ENCODE data around the gene MCM3AP. TPM values are rescaled to one million over a fixed set of nuclear protein-coding genes. Genes with fewer than 3 reads are reported as not detected.

The MCM3AP gene
- total and polyA plus RNA-seq, 9 of the 15 experiments (the other 6 are each of a cell fraction or from before 2014, with no cell fraction given), result 6.5 to 179 (median 69.6) TPM

- TF ChIP-seq FOXK1 (CRISPR knock-in tag; IDR thresholded peaks at IDR 0.05; ENCODE audit: borderline replicate concordance) (peak; percentile 78; the same call in 1 of the 2 replicates), U2AF1 (optimal IDR thresholded peaks at IDR 0.05; ENCODE audit: low read depth, low read length) (peak; percentile 56), ZSCAN29 (IDR thresholded peaks at IDR 0.05) (0 out of 2 replicates have a peak, but pooled peaks have one; percentile 14), FOS (IDR thresholded peaks at IDR 0.05; ENCODE audit: extremely low read depth, insufficient read length) (peak; percentile 12), POLR2AphosphoS2 (IDR thresholded peaks at IDR 0.05; ENCODE audit: low read length) (no peak), DMBX1 (CRISPR knock-in tag; IDR thresholded peaks at IDR 0.05; ENCODE audit: borderline replicate concordance) (no peak), TRIM25 (IDR thresholded peaks at IDR 0.05; ENCODE audit: borderline replicate concordance) (no peak), ZBTB5 (IDR thresholded peaks at IDR 0.05) (no peak), SP1 (CRISPR knock-in tag; IDR thresholded peaks at IDR 0.05) (peak; percentile 36; the same call in 1 of the 2 replicates), SMAD3 (CRISPR knock-in tag; conservative IDR thresholded peaks at IDR 0.05) (no peak), ZBTB9 (CRISPR knock-in tag; IDR thresholded peaks at IDR 0.05) (no peak; the same call in 1 of the 2 replicates), SNRNP70 (optimal IDR thresholded peaks at IDR 0.05; ENCODE audit: low read depth, low read length) (no peak), HNRNPUL1 (IDR thresholded peaks at IDR 0.05; ENCODE audit: low read length) (no peak), ZNF583 (CRISPR knock-in tag; IDR thresholded peaks at IDR 0.05) (no peak), ZNF668 (CRISPR knock-in tag; IDR thresholded peaks at IDR 0.05) (no peak), ZNF143 (CRISPR knock-in tag; IDR thresholded peaks at IDR 0.05) (no peak), ETS2 (tag; IDR thresholded peaks at IDR 0.05; ENCODE audit: borderline replicate concordance, poor library complexity, severe bottlenecking) (no peak), PHF21A (IDR thresholded peaks at IDR 0.05; ENCODE audit: borderline replicate concordance, low read depth) (no peak), XRCC5 (IDR thresholded peaks at IDR 0.05; ENCODE audit: low read depth, low read length) (no peak; the same call in 1 of the 2 replicates), CBX8 (IDR thresholded peaks at IDR 0.05; ENCODE audit: borderline replicate concordance, extremely low read depth, low read depth, low read length, poor library complexity, severe bottlenecking) (no peak), ZBTB43 (CRISPR knock-in tag; IDR thresholded peaks at IDR 0.05) (no peak), ATF7 (IDR thresholded peaks at IDR 0.05) (no peak), SUPT5H (IDR thresholded peaks at IDR 0.05) (0 out of 2 replicates have a peak, but pooled peaks have one; percentile 60)
Measured at GRCh38 chr21:46324390-46325072, 39.1 kb upstream of the MCM3AP start (continued).

All from K562 (cell line).